GM21529 (cell line): ENCODE data around the gene CATSPER4.

Experiments used
- ATAC-seq: cut with Tn5 transposase; IDR thresholded peaks from one replicate; pipeline ENCODE4 v1.9.1; 2021; ENCODE audit not compliant: unreplicated experiment

CATSPER4 gene

GRCh38 chr1:26190373-26190987, at the start of gene CATSPER4:
Gene CATSPER4, plus strand, starts transcription at chr1:26190602. Its CDS starts 26 bp downstream, at chr1:26190628.
- ATAC-seq, result no peak

GRCh38 chr1:26142159-26142558, 48.2 kb upstream of the CATSPER4 start:
- no peak for ATAC-seq

GRCh38 chr1:26145041-26145959, 45.1 kb upstream of the CATSPER4 start:
- peak; percentile 44 for ATAC-seq

GRCh38 chr1:26145960-26146294, 44.5 kb upstream of the CATSPER4 start:
- ATAC-seq, result no peak

- no peak for ATAC-seq
Observed at GRCh38 chr1:26148887-26149286, 41.5 kb upstream of the CATSPER4 start.

GRCh38 chr1:26153966-26154532, 36.4 kb upstream of the CATSPER4 start:
- ATAC-seq, result no peak

- ATAC-seq, result no peak
Observed at GRCh38 chr1:26154750-26155149, 35.7 kb upstream of the CATSPER4 start.

GRCh38 chr1:26155370-26156284, 34.8 kb upstream of the CATSPER4 start:
- no peak for ATAC-seq

GRCh38 chr1:26156285-26157038, 33.9 kb upstream of the CATSPER4 start:
- no peak for ATAC-seq

GRCh38 chr1:26158271-26158907, 32.0 kb upstream of the CATSPER4 start:
- no peak for ATAC-seq

GRCh38 chr1:26158908-26159742, 31.3 kb upstream of the CATSPER4 start, which contains the start of gene FAM110D:
Gene FAM110D, plus strand, starts transcription at chr1:26159079. Its CDS starts 2,213 bp downstream, at chr1:26161292.
- no peak for ATAC-seq

- no peak for ATAC-seq
Observed at GRCh38 chr1:26159743-26160039, 30.7 kb upstream of the CATSPER4 start.

GRCh38 chr1:26160527-26161414, 29.6 kb upstream of the CATSPER4 start:
- ATAC-seq, result no peak

- no peak for ATAC-seq
Observed at GRCh38 chr1:26161415-26162219, 28.8 kb upstream of the CATSPER4 start.

- no peak for ATAC-seq
Observed at GRCh38 chr1:26162220-26162709, 28.1 kb upstream of the CATSPER4 start.

GRCh38 chr1:26163684-26164035, 26.7 kb upstream of the CATSPER4 start:
- ATAC-seq, result no peak
